ENCODE data around the gene CAPS.

CAPS gene

DNA sequence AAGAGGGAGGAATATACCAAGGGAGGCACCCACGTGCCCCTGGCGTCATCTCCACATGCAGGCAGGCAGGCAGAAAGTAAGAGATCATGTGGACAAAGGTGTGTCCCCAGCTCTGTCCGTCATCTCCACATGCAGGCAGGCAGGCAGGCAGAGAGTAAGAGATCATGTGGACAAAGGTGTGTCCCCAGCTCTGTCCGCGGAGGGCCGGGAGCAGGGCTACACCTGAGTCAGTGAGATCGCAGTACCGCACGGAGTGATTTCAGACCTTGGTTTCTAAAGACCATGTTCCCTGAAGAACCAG lies 22.2 kb downstream of the CAPS start:
- DNase-seq: no peak

DNA sequence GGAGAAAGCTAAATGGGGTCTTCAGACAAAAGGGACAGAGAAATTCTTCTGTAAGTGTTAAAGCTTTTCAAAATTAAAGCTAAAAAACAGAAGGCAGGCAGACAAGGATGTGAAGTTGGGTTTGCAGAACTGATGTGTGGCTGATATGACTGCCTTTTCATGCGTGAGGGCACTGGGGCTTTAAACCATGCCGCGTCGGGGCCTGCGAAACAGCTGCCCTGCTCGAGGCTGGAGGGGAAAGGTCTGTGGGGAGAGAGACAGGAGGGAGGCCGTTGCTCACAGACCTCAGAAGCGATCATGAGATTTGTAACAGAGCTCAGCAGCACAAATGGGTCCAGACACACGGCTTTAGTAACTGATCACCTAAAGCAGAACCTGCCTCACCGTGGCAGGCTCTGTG lies 23.5 kb downstream of the CAPS start:
- DNase-seq: no peak

DNA sequence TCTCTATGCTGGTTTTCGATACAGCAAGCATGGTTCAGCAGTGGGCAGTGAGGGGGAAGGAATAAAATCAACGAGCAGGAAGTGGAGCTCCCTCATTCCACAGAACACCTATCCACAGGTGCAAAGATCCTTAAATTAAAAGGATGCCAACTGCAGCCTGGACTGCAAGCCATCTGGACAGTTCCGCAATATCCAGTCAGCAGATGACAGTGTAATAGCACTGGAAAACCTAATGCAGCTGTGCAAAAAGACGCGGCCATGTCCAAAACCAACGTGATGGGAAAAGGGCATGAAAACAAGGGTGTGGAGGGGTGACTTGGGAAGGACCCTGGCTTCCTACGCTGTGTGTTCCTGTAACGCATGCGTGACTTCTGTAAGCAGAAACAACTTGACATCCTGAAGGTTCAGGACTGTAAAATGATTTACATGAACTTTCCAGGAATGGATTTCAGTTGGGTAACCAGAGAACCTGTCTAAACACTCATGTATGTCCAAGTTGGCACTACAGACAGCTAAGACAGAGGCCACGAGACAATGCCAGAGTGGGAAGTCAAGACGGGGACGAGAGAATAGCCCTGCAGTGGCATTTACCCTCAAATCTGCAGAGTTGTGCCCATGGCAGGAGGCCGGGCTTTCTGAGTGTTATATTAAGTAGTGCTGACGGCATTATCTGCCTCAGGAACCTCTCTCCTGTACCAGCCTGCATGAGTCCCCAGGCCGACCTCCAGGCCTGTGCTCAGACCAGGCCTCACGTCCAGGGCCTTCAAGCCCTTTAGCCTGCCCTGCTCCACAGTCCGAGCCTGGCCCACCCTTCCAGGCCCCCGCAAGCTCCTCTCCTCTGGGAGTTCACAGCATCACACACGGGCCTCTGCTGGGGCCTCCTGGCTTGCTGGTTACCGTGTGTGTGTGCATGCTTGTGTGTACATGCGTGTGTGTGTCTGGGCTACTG lies 26.5 kb downstream of the CAPS start:
- DNase-seq: no peak

DNA sequence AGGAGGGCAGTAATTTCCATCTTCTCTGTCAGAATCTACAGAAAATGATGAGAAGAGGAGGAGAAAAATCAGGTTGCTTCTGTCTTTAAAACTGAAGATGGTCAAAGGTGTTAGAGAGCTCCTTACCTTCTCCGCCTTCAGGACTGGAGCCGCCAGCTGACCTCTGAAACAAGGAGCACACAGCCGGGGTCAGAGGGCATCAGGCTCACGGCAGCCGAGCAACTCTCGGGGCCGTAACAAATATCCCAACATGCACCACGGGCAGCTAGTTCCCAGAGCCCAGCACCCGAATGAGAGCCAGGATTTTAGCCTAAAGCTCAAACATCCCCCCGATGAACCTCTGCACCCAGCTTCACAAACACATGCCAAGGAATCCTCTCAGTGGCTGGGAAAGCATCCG lies 27.6 kb downstream of the CAPS start:
- no peak for DNase-seq

DNA sequence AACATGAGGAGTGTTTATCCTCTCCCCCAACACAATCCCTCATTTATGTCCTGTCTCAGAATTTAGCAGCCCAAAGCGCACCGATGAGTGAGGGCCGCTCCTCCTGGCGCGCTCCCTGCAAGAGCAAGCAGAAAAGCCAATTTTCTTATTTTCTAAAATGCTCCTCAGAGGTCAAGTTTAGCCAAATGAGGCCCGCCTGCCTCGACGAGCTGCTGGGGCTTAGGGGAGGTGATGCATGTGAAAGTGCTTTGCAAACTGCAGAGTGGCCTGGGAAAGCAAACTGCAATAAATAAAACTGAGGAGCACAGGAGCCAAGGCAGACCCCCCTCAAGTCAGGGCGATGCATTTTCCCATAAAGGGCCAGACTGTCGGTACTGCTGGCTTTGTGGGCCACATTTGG lies 29.0 kb downstream of the CAPS start:
- no peak for DNase-seq

DNA sequence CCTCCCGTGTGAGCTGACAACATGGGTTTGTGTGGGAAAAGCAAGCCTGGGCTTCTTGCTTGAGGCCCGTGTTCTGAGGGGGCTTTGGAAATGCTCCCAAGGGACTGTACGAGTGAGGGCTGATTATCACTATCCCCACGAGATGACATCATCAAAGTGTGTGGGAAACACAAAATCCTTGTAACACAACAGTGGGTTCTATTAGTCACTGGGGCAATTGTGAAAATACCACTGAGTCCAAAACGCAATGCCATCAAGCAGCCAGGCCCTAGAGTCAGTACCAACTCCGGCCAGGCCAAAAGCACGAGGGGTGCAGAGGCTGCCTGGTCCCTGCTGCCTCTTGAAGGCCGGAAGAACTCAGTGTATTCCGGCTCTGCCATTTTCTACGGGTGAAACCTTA lies 29.6 kb downstream of the CAPS start:
- no peak for DNase-seq

DNA sequence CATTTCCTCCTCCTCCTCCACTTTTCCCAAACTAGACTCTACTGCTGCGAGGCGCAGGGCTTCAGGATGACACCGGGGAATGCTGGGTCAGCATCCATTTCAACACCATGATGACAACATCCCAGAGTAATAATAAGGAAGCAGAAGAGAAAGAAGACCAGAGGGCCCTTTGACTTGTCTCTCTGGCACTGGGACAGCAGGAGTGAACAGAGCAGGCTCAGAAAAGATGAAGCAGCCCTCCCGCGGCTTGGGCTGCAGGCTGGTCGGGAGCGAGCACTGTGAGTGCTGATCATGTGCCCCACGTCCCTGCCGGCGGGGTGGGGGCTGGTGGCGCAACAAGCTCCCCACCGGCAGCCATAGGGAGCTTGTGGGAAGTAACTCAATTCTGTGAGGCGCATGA lies 33.4 kb downstream of the CAPS start:
- DNase-seq: no peak

DNA sequence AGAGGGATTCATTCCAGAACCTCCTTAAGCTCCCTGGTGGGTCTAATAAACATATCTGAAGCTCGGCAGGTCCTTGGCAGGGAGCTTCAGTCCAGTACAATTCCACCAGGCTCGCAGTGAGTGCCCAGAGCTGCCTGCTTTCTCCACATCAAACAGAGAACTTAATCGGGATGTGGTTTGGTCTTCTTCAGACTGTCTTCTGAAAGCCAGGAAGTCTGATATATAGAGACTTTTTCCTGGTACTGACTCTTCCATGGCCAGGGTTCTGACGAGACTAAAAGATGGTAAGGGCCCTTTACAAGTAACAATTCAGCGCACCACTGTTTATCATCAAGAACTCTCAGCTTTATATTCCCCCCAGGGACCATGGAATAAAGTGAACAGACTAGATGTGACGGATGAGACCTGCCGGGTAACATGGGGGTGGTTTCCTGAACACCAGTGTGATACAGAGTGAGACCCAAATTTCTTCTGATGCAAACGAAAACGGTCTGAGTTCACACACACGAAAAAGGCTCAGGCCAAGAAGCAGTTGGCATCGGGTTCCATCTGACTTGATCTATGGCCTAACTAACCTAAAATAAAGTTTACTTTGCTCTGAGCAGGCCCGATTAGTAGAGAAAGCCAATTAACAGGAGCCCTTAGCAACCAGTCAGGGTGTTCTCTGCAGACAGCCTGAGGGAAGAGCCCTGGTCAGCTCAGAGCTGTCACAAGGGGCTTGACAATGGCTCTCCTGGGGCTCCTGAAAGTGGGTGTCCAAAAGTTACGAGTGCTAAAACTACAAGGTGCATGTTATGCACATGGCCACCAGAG lies 34.9 kb downstream of the CAPS start:
- no peak for DNase-seq

DNA sequence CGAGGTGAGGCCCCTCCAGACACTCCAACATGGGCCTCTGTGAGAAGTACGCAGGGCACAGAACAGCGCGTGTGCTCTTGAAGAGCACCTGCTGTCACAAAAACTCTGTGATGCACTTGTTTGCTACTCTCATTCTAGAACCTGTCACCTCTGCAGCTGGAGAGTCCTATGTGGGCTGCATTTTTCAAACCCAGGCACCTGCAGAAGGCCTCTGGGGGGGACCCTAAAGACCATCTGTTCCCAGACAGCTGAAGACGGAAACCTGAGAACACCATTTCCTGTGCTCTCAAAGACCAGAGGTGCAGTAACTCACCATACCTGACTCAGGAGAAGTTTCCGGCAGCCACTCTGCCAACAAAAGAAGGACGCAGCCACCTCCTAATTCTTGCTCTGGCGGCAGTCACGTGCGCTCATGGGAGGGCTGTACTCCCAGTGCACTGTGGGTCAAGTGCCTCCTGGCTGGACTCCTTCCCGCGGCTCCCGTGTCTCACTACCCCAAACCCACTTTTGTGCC lies 35.8 kb downstream of the CAPS start:
- no peak for DNase-seq

DNA sequence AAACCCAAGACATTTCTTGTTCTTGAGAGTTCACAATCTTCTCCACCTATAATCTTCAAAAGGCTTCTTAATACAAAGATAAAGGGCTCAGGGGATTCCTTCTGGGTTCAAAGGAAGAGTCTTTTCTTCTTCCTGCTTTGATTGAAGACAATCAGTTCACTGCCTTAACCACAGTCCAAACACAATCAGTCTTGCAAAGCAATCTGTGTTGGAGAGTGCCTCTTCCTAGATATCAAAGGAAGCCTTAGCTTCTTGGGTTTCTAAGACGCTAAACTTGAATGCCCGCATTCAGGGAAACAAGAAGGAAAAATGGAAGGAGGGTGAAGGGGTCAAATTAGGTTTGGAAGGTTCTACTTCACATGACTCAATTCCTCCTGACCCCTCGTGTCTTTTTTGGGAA lies 36.7 kb downstream of the CAPS start:
- no peak for DNase-seq

DNA sequence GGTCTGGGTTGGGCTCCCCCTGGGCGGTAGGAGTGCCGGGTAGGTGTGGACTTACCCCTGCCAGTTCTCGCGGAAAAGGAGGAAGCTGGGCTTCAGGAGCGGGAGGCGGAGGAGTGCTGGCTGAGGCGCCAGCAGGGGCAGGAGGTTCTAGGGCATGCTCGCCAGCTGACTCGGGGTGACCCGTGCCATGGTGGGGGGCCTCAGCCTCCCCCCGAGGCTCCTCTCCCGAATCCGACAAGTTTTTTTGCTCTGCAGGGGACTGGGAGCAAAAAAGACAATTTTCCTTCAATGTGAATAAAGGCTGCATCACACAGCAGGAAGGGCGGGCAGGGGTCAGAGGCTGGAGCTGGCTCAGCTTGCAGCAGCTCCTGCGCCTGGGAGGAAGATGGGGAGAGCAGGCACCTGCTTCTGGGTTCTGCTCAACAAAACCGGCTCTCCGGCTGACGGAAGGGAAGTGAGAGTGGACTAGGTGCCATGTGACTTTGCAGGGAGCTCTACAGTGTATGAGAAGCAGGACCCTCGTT lies 37.3 kb downstream of the CAPS start:
- DNase-seq: no peak

DNA sequence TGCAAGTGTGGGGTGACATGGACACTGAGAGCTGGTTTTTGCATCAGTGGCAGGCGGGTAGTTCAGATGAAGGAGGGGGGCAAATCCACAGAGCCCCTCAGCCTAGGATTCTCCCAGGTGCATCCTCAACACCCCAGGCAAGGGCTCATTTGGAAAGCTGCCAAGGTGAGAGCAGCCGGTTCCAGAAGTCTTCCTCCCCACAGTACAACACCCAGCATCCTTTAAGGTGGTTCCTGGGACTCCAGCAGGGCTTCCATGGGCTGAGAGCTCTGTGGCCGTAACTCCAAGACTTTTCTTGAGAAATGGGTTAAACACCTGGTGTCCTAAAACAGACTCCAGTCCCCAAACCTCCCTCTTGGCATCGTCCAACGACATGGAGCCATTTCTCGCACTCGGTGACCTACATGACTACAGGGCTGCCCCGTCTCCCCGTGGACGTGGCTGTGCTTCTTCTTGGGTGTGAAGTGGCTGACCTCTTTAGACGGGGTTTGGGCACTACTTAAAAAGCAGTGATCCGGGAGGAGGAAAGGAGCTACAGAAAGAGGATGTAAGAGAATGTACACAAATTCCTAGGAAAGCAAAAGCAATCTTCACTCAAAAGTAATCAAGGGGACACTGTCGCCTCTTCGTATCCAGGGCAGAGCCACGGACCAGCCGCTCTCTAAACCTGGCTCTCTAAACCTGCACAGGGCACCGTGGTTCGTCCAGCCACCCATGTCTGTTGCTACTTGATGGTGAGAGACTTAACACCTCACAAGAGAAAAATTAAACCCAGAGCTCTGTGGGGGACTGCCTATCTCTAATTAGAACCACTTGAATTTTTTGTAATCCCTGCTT lies 38.4 kb downstream of the CAPS start:
- no peak for DNase-seq

DNA sequence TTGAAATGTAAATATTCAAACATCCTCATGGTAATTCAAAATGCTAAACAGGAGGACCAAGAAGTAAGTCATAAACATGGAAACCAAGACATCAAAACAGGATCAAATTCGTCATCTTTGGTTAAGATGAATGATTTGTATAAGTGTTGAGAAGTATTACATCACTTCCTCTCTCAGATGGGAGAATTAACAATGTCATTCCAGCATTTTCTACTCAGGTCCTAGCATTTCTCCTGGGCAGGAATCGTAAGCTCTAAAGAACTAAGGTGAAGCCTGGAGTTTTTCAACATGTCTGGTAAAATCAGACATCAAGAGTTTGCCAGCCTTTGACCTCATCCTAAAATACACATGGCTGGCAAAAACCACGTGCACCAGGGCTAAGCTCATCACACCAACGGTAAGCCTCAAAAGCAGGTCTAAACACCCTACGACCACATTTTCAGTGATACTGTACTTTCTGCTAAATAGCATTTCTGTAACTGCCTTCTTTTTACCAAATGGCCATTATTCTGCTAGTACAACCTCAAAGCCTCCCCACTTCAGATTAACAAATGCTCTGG lies 39.1 kb downstream of the CAPS start:
- DNase-seq: no peak

DNA sequence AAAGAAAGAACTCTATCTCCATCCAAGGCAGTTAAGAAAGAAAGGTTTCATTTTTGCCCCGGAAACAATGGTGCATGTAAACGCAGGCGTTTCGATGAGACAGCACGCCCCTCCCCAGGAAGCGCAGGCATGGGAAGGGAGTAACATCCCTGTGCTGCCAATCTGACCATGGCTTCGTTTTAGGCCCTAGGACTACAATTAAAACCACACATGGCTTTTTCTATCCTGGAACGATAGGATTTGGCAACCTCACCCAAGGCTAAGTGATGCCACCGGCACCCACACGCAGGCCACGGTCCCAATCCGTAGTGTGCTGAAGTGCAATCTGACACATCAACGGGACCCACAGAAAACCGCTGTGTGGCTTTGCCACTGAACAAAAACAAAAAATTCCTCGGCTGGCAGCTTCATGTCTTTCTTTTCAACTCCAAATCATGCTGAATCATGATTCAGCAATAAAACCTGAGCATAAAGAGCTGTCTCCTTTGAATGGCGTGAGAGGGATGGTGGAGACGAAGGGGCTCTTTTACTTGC lies 39.7 kb downstream of the CAPS start:
- DNase-seq: no peak

DNA sequence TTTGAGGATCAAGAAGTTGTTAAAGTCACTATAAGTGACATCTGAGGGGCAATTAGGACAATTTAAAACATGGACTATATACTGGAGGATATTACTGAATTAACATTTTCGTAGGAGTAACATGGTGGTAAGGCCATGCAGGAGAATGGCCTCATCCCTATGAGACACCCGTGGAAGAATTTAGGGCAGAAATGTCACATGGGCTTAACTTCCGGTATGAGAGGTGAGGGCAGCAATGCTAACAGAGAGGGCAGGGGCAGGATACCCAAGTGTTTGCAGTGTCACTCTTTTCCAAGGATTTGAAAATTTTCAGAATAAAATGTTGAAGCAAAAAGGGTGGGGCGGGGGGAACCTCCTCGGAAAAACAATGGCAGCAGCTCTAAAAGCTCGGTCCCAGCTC lies 40.2 kb downstream of the CAPS start:
- no peak for DNase-seq

DNA sequence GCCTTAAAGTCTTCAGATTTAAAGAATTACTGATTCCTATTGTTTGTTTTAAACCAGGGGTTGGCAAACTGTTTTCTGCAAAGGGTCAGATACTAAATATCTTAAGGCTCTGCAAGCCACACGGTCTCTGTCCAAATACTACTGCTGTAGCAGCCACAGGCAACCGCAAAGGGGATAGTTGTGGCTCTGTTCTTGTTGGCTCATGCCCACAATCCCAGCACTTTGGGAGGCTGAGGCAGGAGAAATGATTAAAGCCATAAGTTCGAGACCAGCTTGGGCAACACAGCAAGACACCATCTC lies 41.5 kb downstream of the CAPS start:
- DNase-seq: no peak

DNA sequence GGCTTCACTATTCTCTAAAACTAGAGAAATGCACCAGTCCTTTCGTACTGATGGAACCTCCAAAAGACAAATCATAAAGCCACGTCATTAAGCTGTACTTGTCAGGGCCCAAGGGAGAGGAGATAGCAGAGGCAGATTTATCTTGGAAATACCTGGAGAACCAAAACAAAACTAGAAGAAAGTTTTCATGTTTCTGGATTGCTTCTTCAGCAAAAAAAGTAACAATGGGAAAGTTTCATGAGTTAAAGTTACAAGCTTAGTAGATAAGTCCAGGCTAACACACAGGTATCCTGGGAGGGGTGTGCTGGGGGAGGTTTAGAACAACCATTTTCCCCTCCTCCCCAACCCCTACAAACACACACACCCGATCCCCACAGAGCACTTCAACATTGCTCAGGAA lies 42.3 kb downstream of the CAPS start:
- DNase-seq: no peak

DNA sequence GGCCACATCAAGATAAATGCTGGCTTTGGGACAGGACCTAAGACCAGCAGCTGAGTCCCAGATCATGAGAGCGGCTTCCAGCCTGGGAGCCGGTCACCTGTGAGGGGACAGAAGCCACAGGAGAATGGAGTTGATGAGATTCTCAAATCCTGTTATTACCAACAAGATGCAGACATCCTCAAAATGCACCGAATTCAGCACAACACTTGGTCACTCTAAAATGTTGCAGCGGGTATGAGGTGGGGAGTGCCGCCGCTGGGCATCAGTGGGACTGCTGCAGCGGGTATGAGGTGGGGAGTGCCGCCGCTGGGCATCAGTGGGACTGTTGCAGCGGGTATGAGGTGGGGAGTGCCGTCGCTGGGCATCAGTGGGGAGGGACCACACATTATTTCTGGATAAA lies 42.7 kb downstream of the CAPS start:
- DNase-seq: no peak

DNA sequence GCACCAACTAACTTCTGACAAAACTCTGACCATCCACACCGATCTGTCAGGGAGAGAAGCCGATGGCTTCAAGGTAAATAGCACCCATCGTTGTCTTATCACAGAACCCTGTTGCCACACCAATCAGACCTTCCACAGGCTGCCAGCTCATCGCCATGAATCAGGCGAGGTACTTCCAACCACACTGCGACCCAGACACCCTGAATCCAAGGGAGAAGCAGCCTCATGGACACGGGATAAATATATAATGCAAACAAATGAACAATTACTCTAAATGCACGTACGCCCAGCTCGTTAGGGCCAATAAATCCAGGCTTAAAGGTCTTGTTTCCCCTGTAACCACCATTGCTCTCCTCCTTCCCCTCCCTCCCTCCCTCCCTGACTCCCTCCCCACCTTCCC lies 43.1 kb downstream of the CAPS start:
- no peak for DNase-seq

DNA sequence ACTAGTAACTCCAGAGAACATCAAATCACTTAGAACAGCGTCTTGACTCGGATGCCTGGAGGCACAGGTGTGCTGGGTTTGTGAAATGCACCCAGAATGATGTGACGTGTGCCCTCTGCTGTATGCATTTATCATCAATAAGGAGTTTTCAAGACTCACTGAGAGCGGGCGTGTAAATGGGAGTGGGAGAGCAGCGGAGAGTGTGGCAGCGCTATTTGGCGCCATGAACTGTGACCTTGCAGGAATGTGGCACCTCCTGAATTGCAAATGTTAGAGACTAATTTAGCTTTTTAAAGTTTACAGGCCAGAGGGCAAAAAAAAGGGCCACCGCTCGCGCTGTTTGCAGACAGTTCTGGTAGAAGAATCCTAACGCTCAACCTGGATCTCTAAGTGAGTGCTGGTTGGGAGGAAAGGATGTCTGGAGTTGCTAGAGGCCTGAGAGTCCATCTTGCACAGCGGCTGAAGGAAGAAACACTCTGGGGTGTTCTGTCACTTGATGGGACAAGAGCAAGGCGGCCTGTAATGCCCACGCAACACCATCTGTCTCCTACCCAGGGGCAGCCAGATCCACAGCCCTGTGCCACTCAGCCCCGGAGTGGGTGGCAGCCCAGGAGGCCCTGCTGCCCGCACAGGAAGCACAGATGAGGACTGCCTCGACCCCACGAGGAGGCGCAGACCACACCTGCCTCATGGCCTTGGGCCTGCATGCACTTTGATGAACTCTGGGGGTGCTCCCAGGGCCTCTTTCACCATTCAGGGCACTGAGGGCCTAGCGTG lies 44.2 kb downstream of the CAPS start:
- no peak for DNase-seq

DNA sequence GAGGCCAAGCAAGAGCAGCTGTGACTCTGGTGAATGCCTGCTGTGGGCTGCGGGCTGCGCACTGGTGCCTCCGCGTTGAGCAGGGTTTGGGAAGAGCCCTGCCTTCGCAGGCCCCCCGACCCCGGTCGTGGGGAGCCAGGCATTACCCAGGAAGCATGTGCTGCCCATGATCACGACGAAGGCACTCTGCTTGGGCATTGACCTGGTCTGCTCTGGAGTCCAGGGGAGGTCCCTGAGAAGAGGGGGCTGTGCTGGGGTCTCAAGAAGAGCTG lies 44.7 kb downstream of the CAPS start:
- no peak for DNase-seq

All from 8988T (cell line).